ENCODE results near the gene OLAH. TPM values are rescaled to one million over a fixed set of nuclear protein-coding genes. Genes with fewer than 3 reads are reported as not detected.
A peak's percentile ranks its signal among the peaks of the same experiment; 100 is the strongest.

Gene OLAH
- total RNA-seq, 4 donors from 2014 or later, result 1.1 to 14.2 (median 2.2) TPM; not detected in 1

DNA sequence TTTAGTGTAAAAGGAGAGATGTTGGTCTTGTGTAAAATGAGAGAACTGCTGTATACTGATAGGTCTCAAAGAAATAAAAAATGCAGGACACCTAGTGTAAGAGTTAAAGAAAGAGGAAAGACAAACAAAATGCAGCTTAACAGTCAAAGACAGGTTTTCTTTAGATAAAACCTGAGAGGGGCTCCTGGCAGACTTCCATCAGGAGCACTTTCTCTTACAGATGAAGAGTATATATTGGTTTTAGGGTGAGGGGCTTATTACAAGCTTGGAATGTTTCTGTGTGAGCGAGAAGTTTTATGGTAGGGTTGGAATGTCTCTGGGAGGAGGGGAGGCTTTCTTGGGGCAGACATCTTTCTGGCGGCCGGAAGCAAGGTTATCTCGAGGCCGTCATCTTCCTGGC, 28.6 kb downstream of the OLAH start:
- WGBS, 2 donors (ENCODE audit: low coverage in 1 of 2), result 85% methylated on average over 5 of the region's 5 CpGs
- Histone ChIP-seq H3K27ac (no peak overlapping the region), H3K4me3 (no peak overlapping the region), H3K4me1 (no peaks in the 10 kb centered on the region), H3K9me3 (peaks cover 0 to 9% (median 0%) of the 10 kb centered on the region in 3 donors), H3K27me3 (no peaks in the 10 kb centered on the region), H3K36me3 (no peaks in the 10 kb centered on the region)
- TF ChIP-seq, protein P1, sequence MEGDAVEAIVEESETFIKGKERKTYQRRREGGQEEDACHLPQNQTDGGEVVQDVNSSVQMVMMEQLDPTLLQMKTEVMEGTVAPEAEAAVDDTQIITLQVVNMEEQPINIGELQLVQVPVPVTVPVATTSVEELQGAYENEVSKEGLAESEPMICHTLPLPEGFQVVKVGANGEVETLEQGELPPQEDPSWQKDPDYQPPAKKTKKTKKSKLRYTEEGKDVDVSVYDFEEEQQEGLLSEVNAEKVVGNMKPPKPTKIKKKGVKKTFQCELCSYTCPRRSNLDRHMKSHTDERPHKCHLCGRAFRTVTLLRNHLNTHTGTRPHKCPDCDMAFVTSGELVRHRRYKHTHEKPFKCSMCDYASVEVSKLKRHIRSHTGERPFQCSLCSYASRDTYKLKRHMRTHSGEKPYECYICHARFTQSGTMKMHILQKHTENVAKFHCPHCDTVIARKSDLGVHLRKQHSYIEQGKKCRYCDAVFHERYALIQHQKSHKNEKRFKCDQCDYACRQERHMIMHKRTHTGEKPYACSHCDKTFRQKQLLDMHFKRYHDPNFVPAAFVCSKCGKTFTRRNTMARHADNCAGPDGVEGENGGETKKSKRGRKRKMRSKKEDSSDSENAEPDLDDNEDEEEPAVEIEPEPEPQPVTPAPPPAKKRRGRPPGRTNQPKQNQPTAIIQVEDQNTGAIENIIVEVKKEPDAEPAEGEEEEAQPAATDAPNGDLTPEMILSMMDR (IDR thresholded peaks at IDR 0.05), result no peak
- TF ChIP-seq EP300 (IDR thresholded peaks at IDR 0.05) (no peak), POLR2A (IDR thresholded peaks at IDR 0.05) (no peak), POLR2AphosphoS5 (IDR thresholded peaks at IDR 0.05) (no peak)
- ATAC-seq, result no peak

DNA sequence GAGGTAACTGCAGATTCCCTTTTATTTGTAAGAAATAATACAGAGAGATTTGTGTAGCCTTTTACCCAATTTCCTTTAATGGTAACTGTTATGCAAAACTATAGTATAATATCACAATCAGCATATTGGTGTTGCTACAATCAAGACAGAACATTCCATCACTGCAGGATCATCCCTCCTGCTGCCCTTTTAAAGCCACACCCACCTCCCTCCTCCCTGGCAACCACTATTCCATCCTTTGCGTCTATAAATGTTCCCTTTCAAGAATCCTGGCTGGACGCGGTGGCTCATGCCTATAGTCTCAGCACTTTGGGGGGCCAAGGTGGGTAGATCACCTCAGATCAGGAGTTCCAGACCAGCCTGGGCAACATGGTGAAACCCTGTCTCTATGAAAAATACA, 31.7 kb downstream of the OLAH start:
- Histone ChIP-seq H3K36me3 (no peaks in the 10 kb centered on the region), H3K27ac (no peak overlapping the region), H3K9me3 (no peaks in the 10 kb centered on the region), H3K4me1 (no peaks in the 10 kb centered on the region), H3K27me3 (no peaks in the 10 kb centered on the region), H3K4me3 (no peak overlapping the region)
- no peak for TF ChIP-seq POLR2A (IDR thresholded peaks at IDR 0.05)
- no peak for TF ChIP-seq POLR2AphosphoS5 (IDR thresholded peaks at IDR 0.05)
- no peak for TF ChIP-seq EP300 (IDR thresholded peaks at IDR 0.05)
- TF ChIP-seq, protein P1 (IDR thresholded peaks at IDR 0.05), result no peak
- ATAC-seq, result no peak
- WGBS, 2 donors (ENCODE audit: low coverage in 1 of 2), result 83 to 90% methylated on average over 1 to 3 of the region's 3 CpGs

DNA sequence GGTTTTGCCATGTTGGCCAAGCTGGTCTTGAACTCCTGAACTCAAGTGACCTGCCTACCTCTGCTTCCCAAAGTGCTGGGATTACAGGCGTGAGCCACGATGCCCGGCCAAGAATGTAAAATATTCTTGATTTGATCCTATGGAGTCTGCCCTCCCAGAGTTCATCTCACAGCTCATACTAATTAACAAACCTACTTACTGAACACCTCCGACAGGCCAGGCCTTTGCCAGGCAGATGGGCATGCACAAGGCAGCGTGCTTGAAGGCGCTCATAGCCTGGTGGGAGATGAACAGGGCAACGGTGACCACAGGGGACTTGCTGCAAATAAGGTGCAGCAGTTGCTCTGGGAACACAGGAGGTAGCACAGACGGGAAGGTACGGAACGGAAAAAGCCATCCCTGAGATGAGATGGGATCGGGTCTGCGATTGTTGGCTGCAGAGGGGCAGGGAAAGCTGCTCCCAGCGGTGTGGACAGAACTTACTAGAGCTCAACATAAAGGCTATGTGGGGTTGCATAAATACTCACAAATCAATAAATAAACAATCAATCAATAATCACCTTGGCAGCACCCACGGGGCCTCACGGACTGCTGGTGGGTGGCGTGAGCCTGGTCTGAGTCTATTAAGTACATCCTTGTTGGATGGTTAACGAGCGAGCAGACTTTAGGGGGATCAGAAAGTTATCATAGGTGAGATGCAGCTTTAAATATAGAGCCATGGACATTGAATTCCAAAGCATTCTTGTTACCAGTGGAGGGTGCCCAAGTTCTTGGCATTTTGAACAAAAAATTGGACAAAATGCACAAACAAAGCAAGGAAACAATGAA, 40.1 kb downstream of the OLAH start:
- ATAC-seq, result no peak
- 39 to 63% methylated on average over 6 to 14 of the region's 18 CpGs for WGBS, 2 donors (ENCODE audit: low coverage in 1 of 2)

DNA sequence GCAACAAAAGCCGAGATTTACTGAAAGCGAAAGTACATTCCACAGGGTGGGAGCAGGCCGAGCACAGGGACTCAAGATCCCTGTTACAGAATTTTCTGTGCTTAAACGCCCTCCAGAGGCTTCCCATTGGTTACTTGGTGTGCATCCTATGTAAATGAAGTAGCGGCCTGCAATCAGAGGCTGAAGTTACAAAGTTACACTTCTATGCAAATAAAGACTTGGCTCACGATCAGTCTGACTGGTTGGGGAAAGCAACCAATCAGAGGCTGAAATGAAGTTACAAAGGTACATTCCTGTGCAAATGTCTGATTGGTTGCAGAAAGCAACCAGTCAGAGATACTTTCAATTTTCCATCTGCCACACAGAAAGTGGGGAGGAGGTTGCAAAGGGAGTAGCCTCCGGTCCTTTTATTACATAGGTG, 40.8 kb downstream of the OLAH start:
- Histone ChIP-seq H3K27ac (peak overlapping the region in 3 of 4 donors; percentile 15 to 51 (median 50)), H3K9me3 (no peaks in the 10 kb centered on the region), H3K4me1 (peaks cover 0 to 28% (median 0%) of the 10 kb centered on the region in 3 donors), H3K36me3 (no peaks in the 10 kb centered on the region), H3K4me3 (peak overlapping the region; percentile 47 to 49), H3K27me3 (no peaks in the 10 kb centered on the region)
- TF ChIP-seq, protein P1 (IDR thresholded peaks at IDR 0.05), result peak in 1 of 4 experiments; percentile 21
- TF ChIP-seq POLR2AphosphoS5 (IDR thresholded peaks at IDR 0.05), result no peak
- WGBS, 2 donors (ENCODE audit: low coverage in 1 of 2), result 7 to 11% methylated on average over 4 to 7 of the region's 7 CpGs
- ATAC-seq, result peak; percentile 73

More for the DNA sequence above, 40.1 kb downstream of the OLAH start:
- no peaks in the 10 kb centered on the region for H3K9me3 ChIP-seq
- peaks cover 0 to 25% (median 0%) of the 10 kb centered on the region in 3 donors for H3K4me1 ChIP-seq
- H3K36me3 ChIP-seq, result no peaks in the 10 kb centered on the region
- H3K27ac ChIP-seq, result peak overlapping the region in 2 of 4 donors; percentile 50 to 51
- TF ChIP-seq POLR2AphosphoS5 (IDR thresholded peaks at IDR 0.05) (no peak), EP300 (IDR thresholded peaks at IDR 0.05) (no peak), POLR2A (IDR thresholded peaks at IDR 0.05) (no peak)
- TF ChIP-seq, protein P1 (IDR thresholded peaks at IDR 0.05), result no peak
- H3K4me3 ChIP-seq, result peak overlapping the region; percentile 47 to 49
- no peaks in the 10 kb centered on the region for H3K27me3 ChIP-seq
